SK-N-MC (cell line): ENCODE measurements around the gene OSBPL1A.

Experiments
- EZH2 ChIP-seq: fragments of 200-600 bp; sonication (generic); IDR thresholded peaks from one replicate; pipeline ENCODE4 v1.6.1; 2017; ENCODE audit warnings: antibody characterized with exemption
- FOXP2 ChIP-seq: optimal IDR thresholded peaks from 2 replicates; pipeline ENCODE3; 2011; ENCODE audit warnings: mild to moderate bottlenecking, moderate library complexity; ENCODE audit not compliant: insufficient read depth; ENCODE audit errors: extremely low read length, control extremely low read depth
- POLR2AphosphoS5 ChIP-seq: IDR thresholded peaks from 2 replicates; pipeline ENCODE4 v1.6.1; 2012; ENCODE audit warnings: mild to moderate bottlenecking, low read depth, low read length, borderline replicate concordance

DNA sequence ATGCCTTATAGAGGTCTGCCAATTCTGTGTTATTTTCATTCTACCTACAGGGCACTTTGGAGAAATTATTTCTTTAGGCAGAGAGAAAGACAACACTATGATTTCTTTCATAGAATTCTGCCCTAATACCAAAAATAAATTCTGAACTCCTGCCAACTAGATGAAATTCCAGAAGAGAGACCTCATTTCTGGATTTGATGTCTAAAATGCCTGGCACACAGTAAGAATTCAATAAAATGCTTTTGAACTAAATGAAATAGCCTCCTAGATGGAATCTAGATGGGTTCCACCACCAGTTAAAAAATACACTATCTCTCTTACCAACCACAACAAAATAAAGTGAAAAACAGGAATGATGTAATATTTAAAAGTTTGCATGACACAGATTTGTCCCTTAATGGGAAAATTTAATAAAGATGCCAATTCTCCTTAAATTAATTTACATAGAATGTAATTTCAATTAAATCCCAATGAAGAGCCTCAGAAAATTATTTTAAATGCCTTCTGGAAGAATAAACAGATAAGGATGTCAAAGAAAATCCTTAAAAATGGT is 75.0 kb downstream of the OSBPL1A start:
- TF ChIP-seq POLR2AphosphoS5 (no peak), EZH2 (no peak), FOXP2 (no peak)
